Astrocyte (in vitro differentiated cells and primary cell): Measurements from ENCODE around the gene SLCO2A1. TPM values are rescaled to one million over a fixed set of nuclear protein-coding genes. Genes with fewer than 3 reads are reported as not detected.

Experiments used
- DNase-seq: peaks from one replicate; pipeline ENCODE4 v3.0.0-alpha.2; 2010; ENCODE audit warnings: low read depth
- FAIRE-seq: peaks from 2 replicates; lab custom pipeline; 2011; peaks lifted over from hg19 to GRCh38; lab: Jason Lieb, UNC
- H2AFZ ChIP-seq: 2 replicates; pipeline ENCODE4 v1.6.0; 2012; ENCODE audit warnings: low read depth, low read length, inconsistent platforms
- H3K27ac ChIP-seq: 2 replicates; pipeline ENCODE4 v1.5.1; 2011; ENCODE audit warnings: low read depth, low read length, inconsistent platforms
- H3K27me3 ChIP-seq: 2 replicates; pipeline ENCODE4 v1.6.0; 2011; ENCODE audit warnings: low read length, inconsistent platforms; ENCODE audit not compliant: insufficient read depth
- H3K36me3 ChIP-seq: 2 replicates; pipeline ENCODE4 v1.5.1; 2011; ENCODE audit warnings: low read length, inconsistent platforms; ENCODE audit not compliant: insufficient read depth
- H3K4me1 ChIP-seq: 2 replicates; pipeline ENCODE4 v1.5.1; 2011; ENCODE audit warnings: low read length, inconsistent platforms; ENCODE audit not compliant: insufficient read depth
- H3K4me2 ChIP-seq: 2 replicates; pipeline ENCODE4 v1.6.0; 2012; ENCODE audit warnings: low read length, inconsistent platforms
- H3K4me3 ChIP-seq: 2 replicates; pipeline ENCODE4 v1.5.1; 2011; ENCODE audit warnings: low read depth, mild to moderate bottlenecking, low read length, inconsistent platforms; ENCODE audit not compliant: insufficient read depth
- H3K79me2 ChIP-seq: 2 replicates; pipeline ENCODE4 v1.6.0; 2012; ENCODE audit warnings: mild to moderate bottlenecking, low read length, inconsistent platforms; ENCODE audit not compliant: insufficient read depth
- H3K9ac ChIP-seq: 2 replicates; pipeline ENCODE4 v1.6.0; 2012; ENCODE audit warnings: mild to moderate bottlenecking, low read length, inconsistent platforms
- H3K9me3 ChIP-seq: 2 replicates; pipeline ENCODE4 v1.5.1; 2012; ENCODE audit warnings: low read depth, mild to moderate bottlenecking, low read length, inconsistent platforms; ENCODE audit not compliant: insufficient read depth
- H4K20me1 ChIP-seq: 2 replicates; pipeline ENCODE4 v1.6.0; 2012; ENCODE audit warnings: low read length, inconsistent platforms; ENCODE audit not compliant: insufficient read depth
- H3K27ac Mint-ChIP-seq: one replicate; pipeline ENCODE4 v1.8.0; 2021; ENCODE audit warnings: mild to moderate bottlenecking, mixed read lengths; ENCODE audit not compliant: unreplicated experiment
- H3K27me3 Mint-ChIP-seq: one replicate; pipeline ENCODE4 v1.8.0; 2021; ENCODE audit warnings: low read depth, mixed read lengths; ENCODE audit not compliant: unreplicated experiment
- H3K36me3 Mint-ChIP-seq: one replicate; pipeline ENCODE4 v1.8.0; 2021; ENCODE audit warnings: low read depth, mixed read lengths; ENCODE audit not compliant: unreplicated experiment
- H3K4me1 Mint-ChIP-seq: one replicate; pipeline ENCODE4 v1.8.0; 2021; ENCODE audit warnings: low read depth, mixed read lengths; ENCODE audit not compliant: unreplicated experiment
- H3K4me3 Mint-ChIP-seq: one replicate; pipeline ENCODE4 v1.8.0; 2021; ENCODE audit warnings: mild to moderate bottlenecking, moderate library complexity, mixed read lengths; ENCODE audit not compliant: unreplicated experiment
- H3K9me3 Mint-ChIP-seq: one replicate; pipeline ENCODE4 v1.8.0; 2021; ENCODE audit warnings: mild to moderate bottlenecking, mixed read lengths; ENCODE audit not compliant: unreplicated experiment
- EZH2 ChIP-seq: IDR thresholded peaks from 2 replicates; pipeline ENCODE4 v1.6.1; 2012; ENCODE audit warnings: mild to moderate bottlenecking, low read length, inconsistent platforms; ENCODE audit not compliant: insufficient read depth
- total RNA-seq: library from RNA; stranded (reverse); gene quantifications from 2 replicates; pipeline ENCODE4 v1.2.1, GENCODE V29; 2021
- TF ChIP-seq, protein P1 (sequence below): IDR thresholded peaks from 2 replicates; pipeline ENCODE4 v1.5.1; 2011; ENCODE audit warnings: low read depth, mild to moderate bottlenecking, inconsistent platforms, low read length, moderate library complexity; ENCODE audit not compliant: insufficient read depth

Gene SLCO2A1
- total RNA-seq, 1 donor from 2014 or later = 2.1 TPM

DNA sequence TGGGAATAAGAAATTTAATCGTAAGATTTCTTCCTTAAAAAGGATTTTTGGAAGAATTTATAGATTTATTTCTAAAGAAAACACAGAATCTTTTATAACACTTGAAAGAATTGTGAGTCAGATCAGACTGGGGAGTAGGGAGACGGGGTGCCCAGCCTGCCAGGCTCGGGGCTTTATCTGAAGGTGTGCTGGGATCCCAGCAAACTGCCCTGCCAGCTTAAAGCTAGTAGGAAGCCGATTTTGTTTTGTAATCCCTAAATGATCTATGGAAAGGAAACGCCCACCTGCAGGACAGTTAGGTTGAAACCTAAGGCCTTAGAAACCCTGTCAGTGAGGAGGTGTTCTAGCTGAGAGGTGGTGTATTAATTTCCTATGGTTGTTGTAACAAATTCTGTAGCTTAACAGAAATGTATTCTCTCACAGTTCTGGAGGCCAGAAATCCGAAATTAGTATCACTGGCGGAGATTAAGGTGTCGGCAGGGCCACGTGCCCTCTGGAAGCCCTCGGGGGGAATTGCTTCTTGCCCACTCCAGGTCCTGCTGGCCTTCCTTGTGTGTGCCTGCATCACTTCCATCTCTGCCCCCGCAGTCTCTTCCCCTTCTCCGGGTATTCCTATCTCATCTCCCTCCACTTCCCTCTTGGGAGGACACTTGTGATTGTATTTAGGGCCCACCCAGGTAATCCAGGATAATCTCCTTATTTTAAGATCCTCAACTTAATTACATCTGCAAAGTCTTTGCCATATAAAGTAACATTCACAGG, 114.7 kb downstream of the SLCO2A1 start:
- Mint-ChIP-seq H3K4me1 (no peaks in the 10 kb centered on the region), H3K4me3 (no peak overlapping the region), H3K9me3 (peaks cover 4% of the 10 kb centered on the region), H3K27me3 (peaks cover 10% of the 10 kb centered on the region), H3K36me3 (no peaks in the 10 kb centered on the region), H3K27ac (no peak overlapping the region)
- TF ChIP-seq, protein P1, sequence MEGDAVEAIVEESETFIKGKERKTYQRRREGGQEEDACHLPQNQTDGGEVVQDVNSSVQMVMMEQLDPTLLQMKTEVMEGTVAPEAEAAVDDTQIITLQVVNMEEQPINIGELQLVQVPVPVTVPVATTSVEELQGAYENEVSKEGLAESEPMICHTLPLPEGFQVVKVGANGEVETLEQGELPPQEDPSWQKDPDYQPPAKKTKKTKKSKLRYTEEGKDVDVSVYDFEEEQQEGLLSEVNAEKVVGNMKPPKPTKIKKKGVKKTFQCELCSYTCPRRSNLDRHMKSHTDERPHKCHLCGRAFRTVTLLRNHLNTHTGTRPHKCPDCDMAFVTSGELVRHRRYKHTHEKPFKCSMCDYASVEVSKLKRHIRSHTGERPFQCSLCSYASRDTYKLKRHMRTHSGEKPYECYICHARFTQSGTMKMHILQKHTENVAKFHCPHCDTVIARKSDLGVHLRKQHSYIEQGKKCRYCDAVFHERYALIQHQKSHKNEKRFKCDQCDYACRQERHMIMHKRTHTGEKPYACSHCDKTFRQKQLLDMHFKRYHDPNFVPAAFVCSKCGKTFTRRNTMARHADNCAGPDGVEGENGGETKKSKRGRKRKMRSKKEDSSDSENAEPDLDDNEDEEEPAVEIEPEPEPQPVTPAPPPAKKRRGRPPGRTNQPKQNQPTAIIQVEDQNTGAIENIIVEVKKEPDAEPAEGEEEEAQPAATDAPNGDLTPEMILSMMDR = no peak
- TF ChIP-seq EZH2 = no peak
- Histone ChIP-seq H4K20me1 (no peaks in the 10 kb centered on the region), H3K4me3 (no peak overlapping the region), H3K79me2 (no peaks in the 10 kb centered on the region), H3K4me2 (no peak overlapping the region), H3K36me3 (no peaks in the 10 kb centered on the region), H3K9me3 (no peaks in the 10 kb centered on the region), H3K27ac (no peak overlapping the region), H2AFZ (no peak overlapping the region), H3K4me1 (no peaks in the 10 kb centered on the region), H3K27me3 (peaks cover 4% of the 10 kb centered on the region), H3K9ac (no peak overlapping the region)
- FAIRE-seq (no peak), DNase-seq (no peak)

DNA sequence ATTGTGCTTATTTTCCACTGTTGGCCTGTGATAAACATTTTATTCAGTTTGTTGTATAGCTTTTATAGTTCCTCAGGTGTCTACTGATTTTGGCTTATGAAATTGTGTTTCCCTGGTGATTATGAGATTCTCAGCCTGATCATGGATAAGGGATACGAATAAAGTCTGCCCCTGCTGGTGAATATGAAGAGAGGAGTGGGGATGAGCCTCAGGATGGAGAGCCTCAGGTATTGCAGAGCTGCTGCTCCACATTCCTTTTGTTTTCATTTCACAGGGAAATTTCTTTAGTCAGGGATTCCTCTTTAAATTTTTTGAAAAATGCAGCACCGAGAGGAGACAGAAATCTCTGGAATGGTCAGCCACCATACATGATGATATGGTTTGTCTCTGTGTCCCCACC, 119.3 kb downstream of the SLCO2A1 start:
- no peak overlapping the region for H3K4me3 ChIP-seq
- Mint-ChIP-seq H3K4me1 (no peaks in the 10 kb centered on the region), H3K27me3 (no peaks in the 10 kb centered on the region), H3K36me3 (no peaks in the 10 kb centered on the region), H3K9me3 (no peaks in the 10 kb centered on the region), H3K4me3 (no peak overlapping the region), H3K27ac (no peak overlapping the region)
- H3K9me3 ChIP-seq = no peaks in the 10 kb centered on the region
- H3K36me3 ChIP-seq = no peaks in the 10 kb centered on the region
- no peaks in the 10 kb centered on the region for H3K4me1 ChIP-seq
- H3K27ac ChIP-seq = no peak overlapping the region
- FAIRE-seq = no peak
- no peak for DNase-seq
- no peak overlapping the region for H3K9ac ChIP-seq
- no peaks in the 10 kb centered on the region for H4K20me1 ChIP-seq
- H2AFZ ChIP-seq = no peak overlapping the region
- H3K79me2 ChIP-seq = no peaks in the 10 kb centered on the region
- TF ChIP-seq EZH2 = no peak
- TF ChIP-seq, protein P1 = no peak
- H3K27me3 ChIP-seq = peaks cover 2% of the 10 kb centered on the region
- H3K4me2 ChIP-seq = no peak overlapping the region

DNA sequence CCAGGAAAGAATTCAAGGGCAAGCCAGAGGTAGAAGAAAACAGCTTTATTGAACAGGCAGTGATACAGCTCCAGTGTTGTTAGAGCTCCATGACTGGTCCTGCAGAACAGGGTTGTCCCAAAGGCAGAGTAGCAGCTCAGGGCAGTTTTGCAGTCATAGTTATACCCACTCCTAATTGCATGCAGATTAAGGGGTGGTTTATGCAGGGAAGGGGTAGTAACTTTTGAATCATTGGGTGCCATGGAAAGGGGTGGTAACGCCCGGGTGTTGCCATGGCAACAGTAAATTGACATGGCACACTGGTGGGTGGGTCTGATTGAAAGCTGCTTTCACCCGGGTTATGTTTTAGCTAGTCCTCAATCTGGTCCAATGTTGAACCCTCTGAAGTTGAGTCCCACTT, 124.3 kb downstream of the SLCO2A1 start:
- no peak overlapping the region for H3K4me3 ChIP-seq
- no peak overlapping the region for H2AFZ ChIP-seq
- no peaks in the 10 kb centered on the region for H3K4me1 Mint-ChIP-seq
- TF ChIP-seq EZH2 = no peak
- TF ChIP-seq, protein P1 = no peak
- H3K27me3 ChIP-seq = no peaks in the 10 kb centered on the region
- H3K27me3 Mint-ChIP-seq = no peaks in the 10 kb centered on the region
- no peaks in the 10 kb centered on the region for H3K9me3 ChIP-seq
- FAIRE-seq (no peak), DNase-seq (no peak)
- no peak overlapping the region for H3K27ac ChIP-seq
- H4K20me1 ChIP-seq = no peaks in the 10 kb centered on the region
- no peaks in the 10 kb centered on the region for H3K4me1 ChIP-seq
- H3K79me2 ChIP-seq = no peaks in the 10 kb centered on the region
- no peak overlapping the region for H3K9ac ChIP-seq
- H3K27ac Mint-ChIP-seq = no peak overlapping the region
- no peak overlapping the region for H3K4me3 Mint-ChIP-seq
- no peaks in the 10 kb centered on the region for H3K36me3 Mint-ChIP-seq
- no peaks in the 10 kb centered on the region for H3K36me3 ChIP-seq
- H3K4me2 ChIP-seq = no peak overlapping the region
- H3K9me3 Mint-ChIP-seq = peaks cover 5% of the 10 kb centered on the region
